Activated CD4-positive, alpha-beta T cell treated with anti-CD3 and anti-CD28 coated beads, Interleukin-2, Interleukin-4, amounts not matched to agents 100 ng/mL and 50 ng/mL, durations not matched to agents 16 hours and 8 hours (primary cell): ENCODE data around the gene FIBIN.

Experiments used
- DNase-seq: peaks from one replicate; pipeline ENCODE4 v3.0.0-alpha.2; 2020; ENCODE audit warnings: low spot score

Gene FIBIN

GRCh38 chr11:27024865-27025264 lies 31.0 kb downstream of the FIBIN start:
- no peak for DNase-seq

DNA sequence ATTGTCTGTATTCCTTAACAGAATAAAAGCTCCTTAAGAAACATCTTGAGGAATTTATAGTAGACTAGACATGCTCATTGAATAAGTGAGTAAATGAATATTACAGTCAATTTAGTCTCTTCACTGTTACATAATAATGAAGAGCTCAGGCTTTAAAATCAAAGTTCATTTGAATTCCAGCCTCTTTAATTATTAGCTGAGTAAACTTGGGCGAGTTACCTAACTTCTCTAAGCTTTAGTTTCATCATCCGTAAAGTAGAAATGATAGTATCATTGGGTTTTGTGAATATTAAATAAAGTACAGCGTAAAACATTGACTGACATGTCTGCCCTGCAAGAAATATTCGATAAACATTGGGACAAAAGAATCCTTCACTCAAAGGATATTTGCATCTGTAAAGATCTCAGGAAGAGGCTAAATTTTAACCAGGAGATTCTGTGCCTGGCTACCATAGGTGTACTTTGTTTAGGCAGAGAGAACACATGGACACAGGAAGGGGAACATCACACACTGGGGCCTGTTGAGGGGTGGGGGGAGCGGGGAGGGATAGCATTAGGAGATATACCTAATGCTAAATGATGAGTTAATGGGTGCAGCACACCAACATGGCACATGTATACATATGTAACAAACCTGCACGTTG lies 31.5 kb downstream of the FIBIN start:
- no peak for DNase-seq

- DNase-seq, result no peak
Measured at GRCh38 chr11:27025957-27026733, 32.2 kb downstream of the FIBIN start.

DNA sequence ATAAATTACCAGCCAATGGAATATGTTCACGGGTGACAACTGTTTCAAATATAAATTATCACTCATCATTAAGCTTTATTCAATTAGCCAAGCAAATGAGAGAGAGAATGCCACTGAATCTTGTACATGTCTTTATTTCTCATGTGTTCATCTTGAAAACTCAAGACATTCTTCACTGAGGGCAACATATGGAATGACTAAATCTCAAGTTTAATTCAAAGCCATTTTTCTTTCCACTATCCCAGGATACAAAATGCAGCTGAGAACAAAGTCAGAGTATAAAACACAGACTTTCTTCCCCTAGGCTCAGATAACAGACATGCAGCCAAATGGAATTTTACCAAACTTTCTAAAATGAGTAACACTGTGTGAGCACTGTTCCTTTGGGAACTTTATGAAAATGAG lies 34.7 kb downstream of the FIBIN start:
- no peak for DNase-seq

- DNase-seq, result no peak
Measured at GRCh38 chr11:27029966-27030365, 36.1 kb downstream of the FIBIN start.

DNA sequence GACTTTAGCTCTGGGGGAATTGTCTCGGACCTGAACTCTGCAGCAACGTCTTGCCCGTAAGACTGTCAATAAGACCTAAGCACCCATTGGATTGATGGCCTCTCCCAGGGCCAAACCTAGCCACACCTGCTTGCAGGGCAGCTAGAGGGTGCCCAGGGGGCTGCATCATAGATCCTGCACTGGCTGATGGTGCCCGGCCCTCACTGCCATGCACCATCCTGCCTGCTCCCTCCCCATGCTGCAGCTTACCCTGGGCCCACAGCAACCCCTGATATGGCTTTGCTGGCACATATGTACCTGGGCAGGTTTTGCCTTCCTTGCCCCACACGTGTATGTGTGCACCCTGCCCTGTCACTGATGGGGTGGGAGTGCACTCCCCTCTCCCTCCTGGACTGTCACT lies 37.8 kb downstream of the FIBIN start:
- no peak for DNase-seq

DNA sequence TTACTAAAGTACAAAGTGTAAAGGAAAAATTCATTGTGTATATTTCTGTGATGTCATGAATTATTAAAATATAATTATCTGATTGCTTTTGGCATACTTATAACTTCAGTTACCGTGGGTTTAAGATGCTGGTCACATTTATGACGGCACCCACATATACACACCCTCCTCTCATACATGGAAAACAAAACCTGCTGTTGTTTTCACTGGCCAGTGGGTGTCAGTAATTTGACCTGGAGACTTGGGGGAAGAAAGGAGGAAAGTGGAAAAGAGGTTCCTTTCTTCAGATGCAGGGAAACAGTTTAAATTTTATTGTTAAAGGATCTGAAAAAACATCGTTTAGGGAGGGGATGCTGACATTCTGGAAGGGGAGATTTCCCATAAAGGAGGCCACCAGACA lies 46.0 kb downstream of the FIBIN start:
- no peak for DNase-seq

- DNase-seq, result no peak
Measured at GRCh38 chr11:27040302-27041115, 46.6 kb downstream of the FIBIN start, which contains the start of gene BBOX1. TSS of gene BBOX1 (plus strand) at chr11:27040815. CDS start at chr11:27055431, 14,616 bp downstream.

DNA sequence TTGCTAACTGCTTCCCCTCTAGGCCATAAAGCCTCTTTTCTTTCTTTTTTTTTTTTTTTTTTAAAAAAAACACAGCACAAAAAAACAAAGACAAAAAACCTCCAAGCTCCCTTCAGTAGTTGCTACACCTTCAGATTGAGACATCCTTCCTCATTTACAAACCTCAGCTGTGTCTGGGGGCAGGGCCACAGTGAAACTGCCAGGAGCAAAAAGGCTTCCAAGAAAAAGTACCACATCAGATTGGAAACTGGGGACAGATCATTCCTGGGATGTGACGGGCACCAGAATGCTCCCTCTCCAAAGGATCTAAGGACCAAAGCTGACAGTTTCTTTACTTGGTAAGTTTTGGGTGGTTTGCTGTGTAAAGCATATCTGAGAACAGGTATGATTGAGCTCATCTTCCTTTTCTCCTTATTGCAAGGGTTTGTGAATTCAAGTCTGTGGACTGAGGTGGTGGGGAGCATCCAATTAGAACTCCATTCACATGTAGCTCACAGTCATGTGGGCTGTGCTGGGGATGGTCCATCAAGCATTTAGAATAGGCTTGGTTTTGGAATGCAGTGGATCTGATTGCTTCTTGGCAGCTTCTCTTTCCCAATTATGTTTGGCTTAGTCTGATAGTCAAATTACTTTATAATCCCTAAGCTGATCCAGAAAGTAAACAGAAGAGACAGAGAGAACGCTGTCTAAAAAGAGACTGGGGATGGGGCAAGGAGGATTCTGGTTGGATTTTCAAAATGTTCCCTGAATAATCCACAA lies 47.4 kb downstream of the FIBIN start:
- no peak for DNase-seq
